H1 (cell line): Measurements from ENCODE around the gene OGDH. TPM values are rescaled to one million over a fixed set of nuclear protein-coding genes. Genes with fewer than 3 reads are reported as not detected.

Experiments
- ASH2L ChIP-seq: fragments of 200-600, 300-600 bp; sonication (generic); IDR thresholded peaks from one replicate; pipeline ENCODE4 v1.7.1; 2017; ENCODE audit warnings: low read length
- GABPA ChIP-seq: IDR thresholded peaks from 2 replicates; pipeline ENCODE4 v1.6.1; 2011; ENCODE audit warnings: mild to moderate bottlenecking, low read length, moderate library complexity, borderline replicate concordance; ENCODE audit not compliant: insufficient read depth
- polyA plus RNA-seq, 7 experiments: library from polyadenylated mRNA; depleted of rRNA in 3 of 7; stranded (reverse) in 5 of 7; unstranded in 2 of 7; fragments of >200 nt in 5 of 7; fragments of 200-250 nt in 2 of 7; gene quantifications; 1 replicate in 5 of 7; 2 replicates in 1 of 7; 4 replicates in 1 of 7; pipeline versions ENCODE4 v1.2.1 to v1.2.3, GENCODE V29; 2011 to 2013; ENCODE audit warnings: missing spikeins in 2 of 7, mixed read lengths in 2 of 7
- total RNA-seq: library from RNA; stranded (reverse); fragmentation: NEBNext Ultra II Directional; extraction: Animal tissue kit (Norgen Biotek cat#: 25700); gene quantifications from 2 replicates; pipeline ENCODE4 v1.2.1, GENCODE V29; 2021

The OGDH gene
- total and polyA plus RNA-seq, 2 of the 8 experiments (the other 6 are each of a cell fraction or from before 2014, with no cell fraction given): 71.6 to 91.6 TPM

GRCh38 chr7:44590910-44591309 is 15.5 kb upstream of the OGDH start (continued):
- no peak for TF ChIP-seq GABPA
- no peak for TF ChIP-seq ASH2L
